Activated naive CD8-positive, alpha-beta T cell treated with anti-CD3 and anti-CD28 coated beads, Interleukin-2, amount 50 U/mL, for 24 hours (primary cell): ENCODE measurements around the gene NR3C2.

Experiments
- ATAC-seq: fragments of 150-1000 bp; cut with Tn5 transposase; one replicate; pipeline ENCODE4 v1.10.0; 2021
- DNase-seq: peaks from one replicate; pipeline ENCODE4 v3.0.0; 2021
- H3K27ac Mint-ChIP-seq: one replicate; pipeline ENCODE4 v1.8.0; 2021; ENCODE audit warnings: mild to moderate bottlenecking, mixed read lengths
- H3K27me3 Mint-ChIP-seq: one replicate; pipeline ENCODE4 v1.8.0; 2021; ENCODE audit warnings: mixed read lengths
- H3K36me3 Mint-ChIP-seq: one replicate; pipeline ENCODE4 v1.8.0; 2021; ENCODE audit warnings: low read depth, mixed read lengths
- H3K4me1 Mint-ChIP-seq: one replicate; pipeline ENCODE4 v1.8.0; 2021; ENCODE audit warnings: mixed read lengths
- H3K4me3 Mint-ChIP-seq: one replicate; pipeline ENCODE4 v1.8.0; 2021; ENCODE audit warnings: mild to moderate bottlenecking, moderate library complexity, mixed read lengths
- H3K9me3 Mint-ChIP-seq: one replicate; pipeline ENCODE4 v1.8.0; 2021; ENCODE audit warnings: mixed read lengths

The NR3C2 gene

GRCh38 chr4:148415500-148415899 is 26.7 kb downstream of the NR3C2 start:
- Mint-ChIP-seq H3K4me3 (no peak overlapping the region), H3K27me3 (no peaks in the 10 kb centered on the region), H3K36me3 (peaks cover 4% of the 10 kb centered on the region), H3K27ac (no peak overlapping the region), H3K9me3 (no peaks in the 10 kb centered on the region), H3K4me1 (peaks cover 52% of the 10 kb centered on the region)
- DNase-seq = no peak
- no peak for ATAC-seq

GRCh38 chr4:148412460-148412994 is 29.7 kb downstream of the NR3C2 start:
- no peak overlapping the region for H3K27ac Mint-ChIP-seq
- H3K9me3 Mint-ChIP-seq = no peaks in the 10 kb centered on the region
- H3K27me3 Mint-ChIP-seq = no peaks in the 10 kb centered on the region
- H3K36me3 Mint-ChIP-seq = peaks cover 3% of the 10 kb centered on the region
- H3K4me3 Mint-ChIP-seq = no peak overlapping the region
- DNase-seq = no peak
- H3K4me1 Mint-ChIP-seq = peaks cover 28% of the 10 kb centered on the region
- ATAC-seq = no peak

DNA sequence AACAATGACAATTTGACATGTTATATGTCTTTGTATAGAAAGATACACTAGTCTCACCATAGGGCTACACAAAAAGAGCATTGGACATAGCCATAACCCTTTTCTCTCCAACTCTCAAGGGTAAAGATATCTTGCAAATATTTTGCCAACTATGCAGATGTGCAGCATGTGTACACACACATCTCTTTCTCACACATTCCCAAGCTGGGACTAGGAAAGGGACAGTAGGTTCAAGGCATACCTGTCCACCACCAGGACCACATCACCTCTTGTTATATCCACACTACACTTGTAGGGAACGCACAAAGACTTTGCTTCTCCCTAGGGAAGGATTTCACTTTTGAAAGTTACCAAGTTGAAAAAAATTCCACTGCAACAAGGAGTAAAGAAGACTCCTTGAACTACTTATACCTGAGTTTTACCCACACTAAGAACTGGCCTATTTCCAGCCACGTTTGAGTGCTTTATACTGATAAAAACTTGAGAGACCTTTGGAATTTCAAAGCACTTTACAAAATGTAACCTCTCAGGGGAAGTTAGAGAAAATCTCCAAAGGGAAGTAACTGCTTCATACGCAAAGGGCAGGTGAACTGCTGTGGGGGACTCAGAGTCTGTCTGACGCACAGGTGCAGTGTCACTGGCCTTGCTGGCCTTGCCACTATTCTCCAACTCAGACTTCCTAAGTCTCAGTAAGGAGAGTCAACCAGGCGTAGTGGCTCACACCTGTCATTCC is 36.9 kb downstream of the NR3C2 start:
- H3K4me3 Mint-ChIP-seq = no peak overlapping the region

GRCh38 chr4:148398988-148399387 is 43.2 kb downstream of the NR3C2 start:
- Mint-ChIP-seq H3K4me3 (no peak overlapping the region), H3K27me3 (no peaks in the 10 kb centered on the region)
- DNase-seq = no peak

More for the DNA sequence above, 36.9 kb downstream of the NR3C2 start:
- Mint-ChIP-seq H3K9me3 (no peaks in the 10 kb centered on the region), H3K4me1 (peaks cover 8% of the 10 kb centered on the region), H3K27ac (no peak overlapping the region), H3K36me3 (no peaks in the 10 kb centered on the region), H3K27me3 (no peaks in the 10 kb centered on the region)
- DNase-seq = no peak
- ATAC-seq = no peak

GRCh38 chr4:148397771-148398170 is 44.4 kb downstream of the NR3C2 start:
- no peaks in the 10 kb centered on the region for H3K9me3 Mint-ChIP-seq
- H3K27me3 Mint-ChIP-seq = no peaks in the 10 kb centered on the region
- ATAC-seq (no peak), DNase-seq (no peak)
- H3K4me3 Mint-ChIP-seq = no peak overlapping the region
- H3K27ac Mint-ChIP-seq = no peak overlapping the region
- peaks cover 1% of the 10 kb centered on the region for H3K36me3 Mint-ChIP-seq
- H3K4me1 Mint-ChIP-seq = peaks cover 20% of the 10 kb centered on the region

More at GRCh38 chr4:148398988-148399387, 43.2 kb downstream of the NR3C2 start:
- H3K9me3 Mint-ChIP-seq = no peaks in the 10 kb centered on the region
- no peak overlapping the region for H3K27ac Mint-ChIP-seq
- no peaks in the 10 kb centered on the region for H3K36me3 Mint-ChIP-seq
- ATAC-seq = no peak
- H3K4me1 Mint-ChIP-seq = peaks cover 21% of the 10 kb centered on the region

- H3K36me3 Mint-ChIP-seq = peaks cover 1% of the 10 kb centered on the region
- H3K27ac Mint-ChIP-seq = no peak overlapping the region
- no peaks in the 10 kb centered on the region for H3K27me3 Mint-ChIP-seq
- DNase-seq (no peak), ATAC-seq (no peak)
- no peak overlapping the region for H3K4me3 Mint-ChIP-seq
- no peaks in the 10 kb centered on the region for H3K9me3 Mint-ChIP-seq
- H3K4me1 Mint-ChIP-seq = peaks cover 26% of the 10 kb centered on the region
These were observed 45.1 kb downstream of the NR3C2 start for GRCh38 chr4:148396986-148397673.

- peaks cover 1% of the 10 kb centered on the region for H3K36me3 Mint-ChIP-seq
- H3K27me3 Mint-ChIP-seq = no peaks in the 10 kb centered on the region
- H3K9me3 Mint-ChIP-seq = no peaks in the 10 kb centered on the region
- DNase-seq (no peak), ATAC-seq (no peak)
- H3K27ac Mint-ChIP-seq = no peak overlapping the region
- peaks cover 28% of the 10 kb centered on the region for H3K4me1 Mint-ChIP-seq
- no peak overlapping the region for H3K4me3 Mint-ChIP-seq
These were observed 46.4 kb downstream of the NR3C2 start for GRCh38 chr4:148395771-148396170.

DNA sequence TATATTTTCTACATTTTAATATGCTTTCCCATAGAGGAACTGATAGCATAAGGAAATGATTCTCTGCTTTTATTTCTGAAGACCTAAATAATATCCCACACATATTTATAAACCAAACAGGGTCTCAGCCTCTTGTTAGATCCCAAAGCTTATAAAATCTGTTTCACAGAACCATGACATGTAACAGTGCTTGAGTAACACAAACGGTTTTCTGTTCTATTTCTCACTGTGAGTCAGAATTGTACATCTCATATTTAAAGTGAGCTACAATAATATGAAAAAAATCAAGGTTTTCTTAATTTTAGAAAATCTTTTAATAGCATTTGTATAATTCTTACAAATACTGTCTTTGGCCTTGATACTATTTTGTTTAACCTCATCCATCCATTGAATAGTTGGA is 51.2 kb downstream of the NR3C2 start:
- no peaks in the 10 kb centered on the region for H3K9me3 Mint-ChIP-seq
- H3K36me3 Mint-ChIP-seq = peaks cover 3% of the 10 kb centered on the region
- no peaks in the 10 kb centered on the region for H3K27me3 Mint-ChIP-seq
- H3K27ac Mint-ChIP-seq = no peak overlapping the region
- ATAC-seq = no peak
- H3K4me3 Mint-ChIP-seq = no peak overlapping the region
- no peak for DNase-seq
- peaks cover 28% of the 10 kb centered on the region for H3K4me1 Mint-ChIP-seq

DNA sequence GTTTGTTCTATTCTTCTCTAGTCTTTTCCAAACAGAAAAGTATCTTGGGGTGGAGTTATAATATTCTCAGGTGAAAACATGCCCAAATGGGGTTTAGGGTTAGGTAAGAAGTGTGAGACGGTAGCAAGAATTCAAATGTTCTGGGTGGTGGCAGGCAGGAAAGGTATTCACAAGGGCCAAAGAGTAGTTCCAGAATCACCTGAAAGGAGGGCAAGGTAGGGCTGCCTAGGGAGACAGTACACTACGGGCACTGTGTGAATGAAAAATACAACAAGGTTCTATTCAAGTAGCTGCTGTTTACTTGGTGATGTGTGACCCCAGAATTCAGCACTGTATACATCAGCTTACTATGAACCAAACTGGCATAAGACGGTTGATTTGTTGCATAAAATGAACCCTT is 51.9 kb downstream of the NR3C2 start:
- Mint-ChIP-seq H3K4me1 (peaks cover 31% of the 10 kb centered on the region), H3K36me3 (peaks cover 3% of the 10 kb centered on the region), H3K27me3 (no peaks in the 10 kb centered on the region), H3K4me3 (no peak overlapping the region), H3K27ac (no peak overlapping the region), H3K9me3 (no peaks in the 10 kb centered on the region)
- DNase-seq (no peak), ATAC-seq (no peak)

- H3K4me3 Mint-ChIP-seq = no peak overlapping the region
- no peaks in the 10 kb centered on the region for H3K9me3 Mint-ChIP-seq
- no peaks in the 10 kb centered on the region for H3K27me3 Mint-ChIP-seq
- peaks cover 30% of the 10 kb centered on the region for H3K4me1 Mint-ChIP-seq
- ATAC-seq = no peak
- no peaks in the 10 kb centered on the region for H3K36me3 Mint-ChIP-seq
- no peak overlapping the region for H3K27ac Mint-ChIP-seq
- DNase-seq = no peak
These were observed 61.9 kb downstream of the NR3C2 start for GRCh38 chr4:148380291-148380690.

- ATAC-seq = no peak
- H3K4me1 Mint-ChIP-seq = peaks cover 33% of the 10 kb centered on the region
- peak overlapping the region; percentile 72 for H3K4me3 Mint-ChIP-seq
These were observed 66.1 kb downstream of the NR3C2 start for GRCh38 chr4:148376151-148376550.

GRCh38 chr4:148375584-148375983 is 66.6 kb downstream of the NR3C2 start:
- Mint-ChIP-seq H3K4me1 (peaks cover 33% of the 10 kb centered on the region), H3K36me3 (no peaks in the 10 kb centered on the region), H3K9me3 (no peaks in the 10 kb centered on the region), H3K4me3 (peak overlapping the region; percentile 72), H3K27me3 (no peaks in the 10 kb centered on the region), H3K27ac (peak overlapping the region; percentile 25)
- ATAC-seq (no peak), DNase-seq (no peak)

More at GRCh38 chr4:148376151-148376550, 66.1 kb downstream of the NR3C2 start:
- Mint-ChIP-seq H3K36me3 (no peaks in the 10 kb centered on the region), H3K9me3 (no peaks in the 10 kb centered on the region), H3K27me3 (no peaks in the 10 kb centered on the region), H3K27ac (peak overlapping the region; percentile 25)
- no peak for DNase-seq

DNA sequence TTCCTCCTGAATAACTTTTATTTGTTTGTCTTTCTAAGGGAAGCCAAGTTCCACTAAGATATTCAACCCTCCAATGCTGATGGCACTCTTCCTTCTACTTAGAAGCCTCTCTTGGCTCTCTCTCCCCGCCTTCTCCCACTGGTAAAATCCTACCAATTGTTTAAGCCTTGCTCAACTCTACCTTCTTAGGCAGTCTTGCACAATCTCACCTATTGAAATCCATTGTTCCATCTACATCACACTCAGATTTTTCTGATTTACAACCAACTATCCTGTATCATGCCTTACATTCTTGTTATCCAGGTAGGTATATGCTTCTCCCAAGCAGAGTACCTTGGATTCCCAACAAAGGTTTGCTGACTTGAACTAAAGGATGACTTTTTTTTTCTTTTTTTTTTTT is 69.1 kb downstream of the NR3C2 start:
- H3K36me3 Mint-ChIP-seq = no peaks in the 10 kb centered on the region
- no peak overlapping the region for H3K27ac Mint-ChIP-seq
- H3K27me3 Mint-ChIP-seq = no peaks in the 10 kb centered on the region
- no peak overlapping the region for H3K4me3 Mint-ChIP-seq
- ATAC-seq (no peak), DNase-seq (no peak)
- H3K9me3 Mint-ChIP-seq = no peaks in the 10 kb centered on the region
- peaks cover 43% of the 10 kb centered on the region for H3K4me1 Mint-ChIP-seq

DNA sequence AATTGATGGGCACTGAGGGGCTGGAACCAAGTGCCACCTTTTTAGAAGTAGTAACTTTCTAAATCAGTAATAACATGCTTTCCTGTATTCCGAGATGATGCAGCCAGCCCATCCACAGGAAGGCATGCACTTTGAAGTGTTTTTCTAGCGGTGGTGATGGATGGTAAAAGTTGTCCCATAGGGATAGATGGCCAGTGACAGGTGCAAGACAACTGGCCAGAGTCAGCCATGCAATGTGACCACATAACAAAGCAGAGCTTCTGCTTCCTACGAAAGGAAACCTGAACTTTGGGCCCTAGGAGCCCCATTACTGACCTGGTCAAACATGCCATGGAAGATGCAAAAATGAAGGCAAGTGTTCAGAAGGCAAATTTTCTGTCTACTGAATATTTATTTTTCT is 72.3 kb downstream of the NR3C2 start:
- no peaks in the 10 kb centered on the region for H3K9me3 Mint-ChIP-seq
- no peaks in the 10 kb centered on the region for H3K27me3 Mint-ChIP-seq
- H3K4me1 Mint-ChIP-seq = peaks cover 33% of the 10 kb centered on the region
- no peak overlapping the region for H3K27ac Mint-ChIP-seq
- no peak overlapping the region for H3K4me3 Mint-ChIP-seq
- DNase-seq (no peak), ATAC-seq (no peak)
- no peaks in the 10 kb centered on the region for H3K36me3 Mint-ChIP-seq

- Mint-ChIP-seq H3K36me3 (peaks cover 2% of the 10 kb centered on the region), H3K9me3 (no peaks in the 10 kb centered on the region), H3K4me1 (peaks cover 28% of the 10 kb centered on the region), H3K4me3 (no peak overlapping the region), H3K27ac (no peak overlapping the region), H3K27me3 (no peaks in the 10 kb centered on the region)
- ATAC-seq (no peak), DNase-seq (no peak)
These were observed 74.5 kb downstream of the NR3C2 start for GRCh38 chr4:148367756-148368155.
